Measurements from ENCODE around the gene KCNG4. TPM values are rescaled to one million over a fixed set of nuclear protein-coding genes. Genes with fewer than 3 reads are reported as not detected.

Gene KCNG4
- total RNA-seq, 2 donors from 2014 or later = not detected

DNA sequence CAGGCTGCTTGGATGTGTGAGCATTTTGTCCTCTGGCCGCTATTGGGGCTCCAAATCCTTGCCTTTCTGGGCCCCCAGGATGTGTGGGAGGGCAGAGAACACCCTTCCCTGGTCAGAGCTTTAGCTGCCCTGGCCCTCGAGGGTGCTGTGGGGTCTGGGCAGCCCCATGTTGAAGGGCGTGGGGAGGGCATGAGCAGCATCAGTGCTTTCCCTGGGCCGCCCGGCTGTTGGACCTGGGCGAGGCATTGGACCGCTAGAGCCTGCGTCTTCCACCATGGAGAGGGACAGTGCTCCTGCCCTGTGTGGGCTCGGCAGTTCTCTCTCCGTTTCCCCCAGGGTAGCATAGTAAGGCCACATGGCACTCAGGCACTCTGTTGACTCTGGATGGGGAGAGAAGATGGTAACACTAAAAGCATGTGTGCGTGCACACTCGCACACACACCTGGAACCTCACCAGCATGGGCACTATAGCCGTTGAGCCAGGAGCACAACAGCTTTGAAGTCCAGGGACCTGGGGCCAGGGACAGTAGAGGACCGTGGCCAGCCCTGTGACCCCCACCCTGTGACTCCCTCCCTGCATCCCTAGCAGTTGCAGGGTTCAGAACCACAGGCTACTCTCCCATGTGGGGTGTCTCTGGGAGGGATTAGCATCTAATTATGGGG, 42.2 kb downstream of the KCNG4 start:
- Histone ChIP-seq H3K27me3 (no peaks in the 10 kb centered on the region), H3K36me3 (no peaks in the 10 kb centered on the region), H3K4me1 (no peaks in the 10 kb centered on the region), H3K9me3 (no peaks in the 10 kb centered on the region), H3K4me3 (no peak overlapping the region), H3K27ac (no peak overlapping the region)
- TF ChIP-seq, protein P1, sequence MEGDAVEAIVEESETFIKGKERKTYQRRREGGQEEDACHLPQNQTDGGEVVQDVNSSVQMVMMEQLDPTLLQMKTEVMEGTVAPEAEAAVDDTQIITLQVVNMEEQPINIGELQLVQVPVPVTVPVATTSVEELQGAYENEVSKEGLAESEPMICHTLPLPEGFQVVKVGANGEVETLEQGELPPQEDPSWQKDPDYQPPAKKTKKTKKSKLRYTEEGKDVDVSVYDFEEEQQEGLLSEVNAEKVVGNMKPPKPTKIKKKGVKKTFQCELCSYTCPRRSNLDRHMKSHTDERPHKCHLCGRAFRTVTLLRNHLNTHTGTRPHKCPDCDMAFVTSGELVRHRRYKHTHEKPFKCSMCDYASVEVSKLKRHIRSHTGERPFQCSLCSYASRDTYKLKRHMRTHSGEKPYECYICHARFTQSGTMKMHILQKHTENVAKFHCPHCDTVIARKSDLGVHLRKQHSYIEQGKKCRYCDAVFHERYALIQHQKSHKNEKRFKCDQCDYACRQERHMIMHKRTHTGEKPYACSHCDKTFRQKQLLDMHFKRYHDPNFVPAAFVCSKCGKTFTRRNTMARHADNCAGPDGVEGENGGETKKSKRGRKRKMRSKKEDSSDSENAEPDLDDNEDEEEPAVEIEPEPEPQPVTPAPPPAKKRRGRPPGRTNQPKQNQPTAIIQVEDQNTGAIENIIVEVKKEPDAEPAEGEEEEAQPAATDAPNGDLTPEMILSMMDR (IDR thresholded peaks at IDR 0.05) = no peak
- no peak for DNase-seq (ENCODE audit: low spot score)

DNA sequence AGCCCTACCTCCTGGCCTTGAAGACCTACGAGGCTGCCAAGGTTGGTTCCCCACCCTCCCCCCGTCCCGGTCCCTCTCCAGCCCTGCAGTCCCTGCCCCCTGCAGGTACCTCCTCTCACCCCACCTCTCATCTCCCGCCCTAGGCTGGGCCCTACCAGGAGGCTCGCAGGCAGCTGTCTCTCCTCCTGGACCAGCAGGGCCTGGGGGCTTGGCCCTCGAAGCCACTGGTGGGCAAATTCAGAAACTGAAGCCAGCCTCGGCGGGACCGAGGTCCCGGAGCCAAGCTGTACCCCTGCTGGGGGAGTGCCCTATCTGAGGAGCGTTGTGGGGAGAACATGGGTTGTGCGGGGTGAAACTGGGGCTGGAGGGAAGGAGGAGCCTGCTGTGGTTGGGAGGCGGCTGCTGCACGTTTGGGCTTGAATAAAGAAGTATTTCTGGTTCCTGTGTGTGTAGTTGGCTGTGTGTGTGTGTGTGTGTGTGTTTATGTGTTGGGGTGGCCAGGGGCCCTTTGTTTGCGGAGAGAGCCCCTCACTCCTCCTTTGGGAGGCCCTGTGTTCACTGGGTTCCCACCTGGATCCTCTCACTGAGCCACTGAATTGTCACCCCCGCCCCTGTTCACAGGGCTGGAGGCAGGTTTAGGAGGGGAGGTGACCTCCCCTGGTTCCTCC, 43.0 kb downstream of the KCNG4 start:
- TF ChIP-seq, protein P1 (IDR thresholded peaks at IDR 0.05) = no peak

DNA sequence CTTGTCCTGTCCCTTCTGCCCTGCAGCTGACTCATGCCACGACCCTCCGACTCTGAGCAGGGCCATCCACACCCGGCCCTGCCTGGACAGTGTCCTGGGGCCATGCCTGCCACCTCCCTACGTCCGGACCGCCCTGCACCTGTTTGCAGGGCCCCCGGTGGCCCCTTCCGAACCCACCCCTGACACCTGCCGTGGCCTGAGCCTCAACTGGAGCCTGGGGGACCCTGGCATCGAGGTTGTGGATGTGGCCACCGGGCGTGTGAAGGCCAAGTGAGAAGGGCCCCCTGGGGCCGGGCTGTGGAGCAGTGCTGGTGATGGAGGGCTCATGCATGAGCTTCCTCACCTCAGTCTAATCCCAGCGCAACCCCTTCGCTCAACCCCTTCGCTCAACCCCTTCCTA, 43.7 kb downstream of the KCNG4 start:
- no peak overlapping the region for H3K4me3 ChIP-seq
- no peaks in the 10 kb centered on the region for H3K36me3 ChIP-seq
- TF ChIP-seq, protein P1 (IDR thresholded peaks at IDR 0.05) = no peak
- no peaks in the 10 kb centered on the region for H3K4me1 ChIP-seq
- no peaks in the 10 kb centered on the region for H3K27me3 ChIP-seq
- H3K27ac ChIP-seq = no peak overlapping the region
- H3K9me3 ChIP-seq = no peaks in the 10 kb centered on the region
- DNase-seq (ENCODE audit: low spot score) = no peak

More for the DNA sequence above, 43.0 kb downstream of the KCNG4 start:
- no peak overlapping the region for H3K27ac ChIP-seq
- no peaks in the 10 kb centered on the region for H3K9me3 ChIP-seq
- H3K4me1 ChIP-seq = no peaks in the 10 kb centered on the region
- DNase-seq (ENCODE audit: low spot score) = no peak
- no peaks in the 10 kb centered on the region for H3K27me3 ChIP-seq
- H3K36me3 ChIP-seq = no peaks in the 10 kb centered on the region
- no peak overlapping the region for H3K4me3 ChIP-seq

DNA sequence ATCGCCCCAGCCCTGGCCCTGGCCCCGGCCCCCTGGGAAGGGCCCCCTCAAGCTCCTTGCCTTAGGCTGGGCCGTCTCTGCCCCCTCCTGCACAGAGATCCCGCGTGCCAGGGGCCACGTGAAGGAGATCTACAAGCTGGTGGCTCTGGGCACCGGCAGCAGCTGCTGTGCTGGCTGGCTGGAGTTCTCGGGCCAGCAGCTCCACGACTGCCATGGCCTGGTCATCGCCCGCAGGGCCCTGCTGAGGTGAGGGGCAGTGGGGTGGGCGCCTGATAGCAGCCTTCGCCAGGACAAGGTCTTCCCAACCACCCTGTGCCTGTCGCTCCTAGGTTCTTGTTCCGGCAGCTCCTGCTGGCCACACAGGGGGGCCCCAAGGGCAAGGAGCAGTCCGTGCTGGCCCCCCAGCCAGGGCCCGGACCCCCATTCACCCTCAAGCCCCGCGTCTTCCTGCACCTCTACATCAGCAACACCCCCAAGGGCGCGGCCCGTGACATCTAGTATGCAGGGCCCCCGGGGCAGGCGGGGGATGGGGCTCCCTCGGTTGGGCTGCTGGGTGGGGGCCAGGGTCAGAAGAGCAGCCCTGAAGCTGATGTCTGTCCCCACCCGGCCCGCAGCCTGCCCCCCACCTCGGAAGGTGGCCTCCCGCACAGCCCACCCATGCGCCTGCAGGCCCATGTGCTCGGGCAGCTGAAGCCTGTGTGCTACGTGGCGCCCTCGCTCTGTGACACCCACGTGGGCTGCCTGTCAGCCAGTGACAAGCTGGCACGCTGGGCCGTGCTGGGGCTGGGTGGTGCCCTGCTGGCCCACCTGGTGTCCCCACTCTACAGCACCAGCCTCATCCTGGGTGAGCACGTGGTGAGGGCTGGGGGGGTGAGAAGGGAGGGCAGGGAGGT, 44.4 kb downstream of the KCNG4 start:
- no peak overlapping the region for H3K4me3 ChIP-seq
- DNase-seq (ENCODE audit: low spot score) = no peak
- H3K27me3 ChIP-seq = no peaks in the 10 kb centered on the region
- TF ChIP-seq, protein P1 (IDR thresholded peaks at IDR 0.05) = no peak
- H3K4me1 ChIP-seq = no peaks in the 10 kb centered on the region
- no peaks in the 10 kb centered on the region for H3K36me3 ChIP-seq
- no peaks in the 10 kb centered on the region for H3K9me3 ChIP-seq
- no peak overlapping the region for H3K27ac ChIP-seq

DNA sequence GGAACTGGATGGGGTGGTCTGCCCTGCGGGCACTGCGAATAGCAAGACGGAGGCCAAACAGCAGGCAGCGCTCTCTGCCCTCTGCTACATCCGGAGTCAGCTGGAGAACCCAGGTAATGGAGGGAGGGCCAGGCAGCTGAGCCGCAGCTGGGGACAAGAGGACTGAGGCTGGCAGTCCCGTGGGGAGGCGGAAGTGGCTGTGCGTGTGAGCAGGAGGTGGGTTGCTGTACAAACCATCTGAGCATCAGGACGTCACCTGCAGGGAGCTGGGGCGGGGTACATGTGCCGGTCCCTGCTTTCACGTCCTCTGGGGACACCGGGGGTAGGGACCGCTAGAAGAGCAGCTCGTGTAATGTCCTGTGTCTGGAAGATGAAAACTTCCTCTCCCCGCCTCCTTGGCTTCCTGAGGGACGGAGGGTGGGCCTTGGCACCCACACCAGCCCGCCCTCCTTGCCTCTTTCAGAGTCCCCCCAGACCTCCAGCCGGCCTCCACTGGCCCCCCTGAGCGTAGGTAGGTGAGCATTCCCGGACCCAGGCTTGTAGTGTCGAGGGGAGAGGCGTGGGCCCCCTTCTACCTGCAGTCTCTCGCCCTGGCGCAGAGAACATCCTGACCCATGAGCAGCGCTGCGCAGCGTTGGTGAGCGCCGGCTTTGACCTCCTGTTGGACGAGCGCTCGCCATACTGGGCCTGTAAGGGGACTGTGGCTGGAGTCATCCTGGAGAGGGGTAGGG, 45.2 kb downstream of the KCNG4 start:
- no peaks in the 10 kb centered on the region for H3K4me1 ChIP-seq

More for the DNA sequence above, 45.2 kb downstream of the KCNG4 start:
- H3K4me3 ChIP-seq = no peak overlapping the region
- TF ChIP-seq, protein P1 (IDR thresholded peaks at IDR 0.05) = no peak
- no peaks in the 10 kb centered on the region for H3K27me3 ChIP-seq
- DNase-seq (ENCODE audit: low spot score) = no peak
- no peak overlapping the region for H3K27ac ChIP-seq
- no peaks in the 10 kb centered on the region for H3K36me3 ChIP-seq
- H3K9me3 ChIP-seq = no peaks in the 10 kb centered on the region

All from right atrium auricular region (tissue), 2 donors.